DMS 273 (cell line): ENCODE results near the gene BAHD1.

Experiments
- DNase-seq: peaks from one replicate; lab custom pipeline; 2025; ENCODE audit not compliant: unreplicated experiment; lab: John Stamatoyannopoulos, UW

BAHD1 gene

DNA sequence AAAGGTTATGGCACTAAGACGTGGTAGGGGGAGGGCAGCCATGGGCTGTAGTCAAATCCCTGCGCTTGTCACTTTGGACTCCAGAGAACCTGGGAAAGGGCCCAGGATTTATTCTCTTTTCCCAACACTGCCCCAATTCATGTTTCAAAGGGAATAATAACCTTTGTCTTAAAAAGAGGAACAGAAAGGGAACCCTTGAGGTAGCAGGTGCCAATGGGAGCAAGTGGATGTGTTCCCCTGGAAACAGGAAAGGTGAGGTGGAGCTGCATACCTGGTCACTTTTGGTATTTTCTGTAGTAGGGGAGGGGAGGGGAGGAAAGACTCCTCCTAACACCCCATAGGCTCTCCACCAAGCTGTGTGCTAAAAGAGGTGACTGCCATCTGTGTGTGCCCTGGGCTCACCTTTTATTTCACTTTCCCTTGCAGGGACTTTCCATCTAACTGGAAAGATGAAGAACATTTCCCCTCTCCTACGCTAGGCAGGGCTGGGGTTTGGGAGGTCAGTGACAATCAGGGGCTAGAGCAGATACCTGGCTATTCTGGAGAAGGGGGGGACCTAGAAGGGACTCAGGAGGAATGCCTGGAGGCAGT is 23.9 kb downstream of the BAHD1 start:
- no peak for DNase-seq

DNA sequence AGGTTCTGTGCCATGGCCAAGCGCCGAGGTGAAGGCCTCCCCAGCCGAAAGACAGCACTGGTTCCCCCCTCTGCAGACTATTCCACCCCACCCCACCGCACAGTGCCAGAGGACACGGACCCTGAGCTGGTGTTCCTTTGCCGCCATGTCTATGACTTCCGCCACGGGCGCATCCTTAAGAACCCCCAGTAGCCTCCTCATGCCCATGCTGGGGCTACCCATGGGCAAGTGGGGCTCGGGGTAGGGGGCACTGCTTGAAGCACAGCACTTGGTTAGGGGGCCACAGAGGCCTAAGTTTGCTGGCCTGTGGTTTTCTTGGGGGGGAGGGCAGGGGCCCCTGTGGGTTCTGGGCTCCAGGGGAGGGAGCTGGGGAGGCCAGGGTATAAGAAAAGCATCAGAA is 25.2 kb downstream of the BAHD1 start:
- no peak for DNase-seq

DNA sequence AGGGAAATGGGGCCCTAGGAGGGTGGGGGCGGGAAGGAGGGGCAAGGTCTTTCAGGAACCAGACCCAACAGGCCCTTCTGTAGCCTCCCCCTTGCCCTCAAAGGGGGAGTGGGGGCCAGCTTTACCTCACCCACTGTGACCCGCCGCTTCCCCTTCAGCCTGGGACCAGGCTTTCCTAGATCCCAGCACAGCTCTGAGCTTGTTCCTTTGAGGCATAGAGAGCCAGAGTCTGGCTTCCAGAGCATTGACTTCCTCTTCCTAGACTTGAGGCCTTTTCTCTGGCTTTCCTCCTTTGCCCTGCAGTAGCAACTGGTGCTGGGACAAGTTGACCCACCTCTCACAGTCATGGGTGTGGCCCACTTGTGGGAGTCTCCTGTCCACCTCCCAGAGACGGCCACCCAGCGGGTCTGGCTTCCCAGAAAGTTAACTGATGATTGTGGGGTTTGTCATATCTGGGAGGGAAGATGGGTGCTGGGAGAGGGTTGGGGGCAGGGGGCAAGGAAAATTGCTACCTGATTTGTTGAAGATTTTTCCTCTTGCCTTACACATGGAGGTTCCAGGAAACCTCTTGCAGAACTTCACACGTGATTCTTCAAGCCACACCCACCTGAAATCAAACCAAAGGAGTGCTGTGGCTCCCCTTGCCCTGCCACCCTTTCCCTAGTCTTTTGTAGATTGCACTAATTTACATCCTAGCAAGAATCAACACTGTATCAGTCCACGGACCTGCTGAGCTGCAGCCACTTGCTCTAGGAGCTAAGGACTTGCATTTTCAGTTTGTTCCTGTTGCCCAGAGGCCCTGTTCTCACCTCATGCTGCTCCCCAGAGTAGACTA is 25.9 kb downstream of the BAHD1 start:
- DNase-seq, result no peak

DNA sequence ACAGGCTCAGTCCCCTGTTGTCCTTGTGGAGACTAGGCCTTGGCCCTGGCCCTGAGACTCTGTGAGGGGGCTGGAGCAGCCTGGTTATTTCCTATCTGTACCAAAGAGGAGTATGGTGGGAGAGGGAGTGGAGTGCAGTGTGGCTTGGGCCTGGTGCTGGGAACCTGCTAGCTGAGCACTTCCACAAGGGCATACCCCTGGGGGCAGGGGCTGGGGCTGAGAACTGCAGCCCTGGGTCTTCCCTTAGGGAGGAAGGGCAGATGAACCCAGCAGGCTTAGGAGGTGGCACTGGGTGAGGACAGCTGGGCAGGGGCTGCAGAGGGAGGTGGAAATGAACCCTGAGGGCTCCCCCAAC is 26.5 kb downstream of the BAHD1 start:
- DNase-seq, result no peak

DNA sequence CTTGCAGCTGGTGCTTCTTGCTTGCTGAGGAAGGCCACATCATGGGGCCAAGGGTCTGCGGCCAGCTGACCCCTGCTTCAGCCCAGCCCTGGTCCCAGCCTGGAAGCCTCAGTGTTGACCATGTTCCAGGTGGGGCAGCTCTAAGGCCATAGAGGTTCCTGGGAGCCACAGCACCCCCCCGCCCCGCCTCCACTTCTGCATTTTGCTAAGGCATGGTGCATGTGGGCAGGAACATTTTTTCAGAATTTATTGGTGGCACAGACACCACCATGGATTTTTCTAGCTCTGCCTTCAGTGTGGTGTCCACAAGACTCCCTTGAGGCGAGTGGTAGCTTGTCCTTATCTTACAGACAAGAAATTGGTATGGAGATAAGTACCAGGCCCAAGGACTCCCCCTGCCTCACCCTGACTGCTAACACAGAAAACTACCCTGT is 28.2 kb downstream of the BAHD1 start:
- DNase-seq, result no peak

DNA sequence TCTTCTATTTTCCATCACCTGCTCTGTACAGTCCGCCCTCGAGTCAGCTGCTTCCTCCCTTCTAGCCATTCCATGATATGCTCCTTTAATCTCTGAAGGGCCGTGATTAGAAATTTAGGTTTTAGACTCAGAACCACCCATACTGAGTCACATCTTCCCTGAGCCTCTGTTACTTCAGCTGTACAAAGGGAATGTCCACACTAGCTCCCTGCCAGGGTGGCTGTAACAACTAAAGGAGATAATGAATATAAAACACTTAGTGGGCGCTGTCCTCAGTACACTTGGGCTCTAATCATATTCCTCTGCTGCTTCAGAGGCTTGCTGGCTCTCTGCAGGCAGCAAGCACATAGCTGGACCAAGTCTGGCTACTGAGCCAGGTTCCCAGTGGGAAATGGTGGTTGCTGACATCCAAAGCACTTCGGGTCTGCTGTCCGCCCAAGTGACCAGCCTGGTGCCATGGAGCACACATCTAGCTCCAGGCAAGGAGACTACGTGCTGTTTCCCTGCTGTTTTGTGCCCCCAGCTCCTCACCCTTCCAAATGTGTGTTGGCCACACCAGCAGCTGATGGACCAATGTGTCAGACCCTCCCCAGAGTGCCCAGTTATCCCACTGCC is 29.1 kb downstream of the BAHD1 start:
- DNase-seq, result no peak

DNA sequence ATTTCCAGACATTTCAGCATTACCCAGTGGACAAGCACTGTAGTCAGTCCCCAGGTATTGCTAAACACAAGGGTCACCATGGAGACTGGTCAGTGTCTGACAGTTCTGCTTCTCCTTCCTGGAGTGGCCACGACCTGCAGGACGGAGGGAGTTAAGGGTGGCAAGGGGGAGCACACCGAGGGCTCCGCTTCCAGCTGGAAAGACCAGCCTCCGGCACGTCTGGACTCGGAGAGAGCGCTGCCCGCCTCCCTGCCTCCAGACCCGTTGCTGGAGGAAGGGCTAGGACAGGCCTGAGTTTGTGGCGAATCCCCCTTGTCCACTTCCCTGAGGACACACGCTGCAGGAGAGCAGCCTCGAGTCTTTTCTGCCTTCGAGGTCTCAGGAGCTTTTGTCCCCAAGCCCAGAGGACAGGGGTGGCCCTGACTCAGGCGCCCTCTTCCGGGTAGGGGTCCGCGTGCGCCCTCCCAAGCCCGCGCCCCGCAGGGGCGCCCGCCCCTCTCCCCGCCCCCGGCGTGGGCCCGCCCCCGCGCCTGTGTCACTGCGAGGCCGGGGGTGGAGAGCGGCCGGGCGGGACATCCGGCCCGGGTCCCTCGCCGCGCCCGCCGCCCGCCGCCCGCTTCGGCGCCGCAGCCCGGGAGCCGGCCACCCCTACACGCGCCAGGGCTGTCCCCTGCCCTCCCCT is 29.8 kb downstream of the BAHD1 start, which contains the start of gene CHST14:
Gene CHST14, plus strand, starts transcription at position 562 of the 682 bp plus-strand sequence. CDS start 230 bp downstream, outside the sequence.
- DNase-seq, result peak; percentile 77

DNA sequence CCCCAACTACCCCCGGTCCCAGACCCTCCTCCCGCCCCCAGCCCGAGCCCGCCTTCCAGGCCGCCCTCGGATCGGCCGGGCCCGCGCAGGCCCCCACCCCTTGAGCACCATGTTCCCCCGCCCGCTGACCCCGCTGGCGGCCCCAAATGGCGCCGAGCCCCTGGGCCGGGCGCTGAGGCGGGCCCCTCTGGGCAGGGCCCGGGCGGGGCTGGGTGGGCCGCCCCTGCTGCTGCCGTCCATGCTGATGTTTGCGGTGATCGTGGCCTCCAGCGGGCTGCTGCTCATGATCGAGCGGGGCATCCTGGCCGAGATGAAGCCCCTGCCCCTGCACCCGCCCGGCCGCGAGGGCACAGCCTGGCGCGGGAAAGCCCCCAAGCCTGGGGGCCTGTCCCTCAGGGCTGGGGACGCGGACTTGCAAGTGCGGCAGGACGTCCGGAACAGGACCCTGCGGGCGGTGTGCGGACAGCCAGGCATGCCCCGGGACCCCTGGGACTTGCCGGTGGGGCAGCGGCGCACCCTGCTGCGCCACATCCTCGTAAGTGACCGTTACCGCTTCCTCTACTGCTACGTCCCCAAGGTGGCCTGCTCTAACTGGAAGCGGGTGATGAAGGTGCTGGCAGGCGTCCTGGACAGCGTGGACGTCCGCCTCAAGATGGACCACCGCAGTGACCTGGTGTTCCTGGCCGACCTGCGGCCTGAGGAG is 30.5 kb downstream of the BAHD1 start:
- peak; percentile 53 for DNase-seq

DNA sequence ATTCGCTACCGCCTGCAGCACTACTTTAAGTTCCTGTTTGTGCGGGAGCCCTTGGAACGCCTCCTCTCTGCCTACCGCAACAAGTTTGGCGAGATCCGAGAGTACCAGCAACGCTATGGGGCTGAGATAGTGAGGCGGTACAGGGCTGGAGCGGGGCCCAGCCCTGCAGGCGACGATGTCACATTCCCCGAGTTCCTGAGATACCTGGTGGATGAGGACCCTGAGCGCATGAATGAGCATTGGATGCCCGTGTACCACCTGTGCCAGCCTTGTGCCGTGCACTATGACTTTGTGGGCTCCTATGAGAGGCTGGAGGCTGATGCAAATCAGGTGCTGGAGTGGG is 31.0 kb downstream of the BAHD1 start:
- DNase-seq, result peak; percentile 18

DNA sequence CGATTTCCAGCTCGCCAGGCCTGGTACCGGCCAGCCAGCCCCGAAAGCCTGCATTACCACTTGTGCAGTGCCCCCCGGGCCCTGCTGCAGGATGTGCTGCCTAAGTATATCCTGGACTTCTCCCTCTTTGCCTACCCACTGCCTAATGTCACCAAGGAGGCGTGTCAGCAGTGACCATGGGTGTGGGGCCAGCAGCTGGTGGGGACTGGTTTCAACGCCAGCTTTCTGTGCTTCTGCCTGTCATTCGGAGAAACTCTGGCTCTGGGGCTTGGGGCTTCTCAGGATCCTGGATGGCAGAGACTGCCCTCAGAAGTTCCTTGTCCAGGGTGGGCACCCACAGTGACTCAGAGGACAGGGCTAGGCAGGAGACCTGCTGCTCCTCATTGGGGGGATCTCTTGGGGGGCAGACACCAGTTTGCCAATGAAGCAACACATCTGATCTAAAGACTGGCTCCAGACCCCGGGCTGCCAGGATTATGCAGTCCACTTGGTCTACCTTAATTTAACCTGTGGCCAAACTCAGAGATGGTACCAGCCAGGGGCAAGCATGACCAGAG is 31.5 kb downstream of the BAHD1 start:
- DNase-seq, result no peak

DNA sequence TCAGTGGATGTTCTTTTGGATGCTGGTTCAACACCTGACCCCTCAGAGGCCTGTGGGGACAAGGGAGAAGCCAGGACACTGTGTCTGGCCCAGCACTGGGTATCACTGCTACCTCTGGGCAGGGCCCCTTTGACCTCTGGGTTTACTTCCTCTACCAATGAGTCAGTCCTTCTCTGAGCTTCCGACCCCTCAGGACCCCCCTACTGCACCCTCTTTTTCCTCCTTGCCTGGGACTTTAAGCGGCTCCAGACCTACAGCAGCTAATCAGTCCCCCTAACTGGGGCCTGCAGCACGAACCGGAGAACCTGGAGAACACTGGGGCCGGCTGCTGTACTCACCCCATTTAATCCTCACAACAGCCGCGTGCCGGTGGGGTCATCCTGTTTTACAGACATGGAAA is 33.8 kb downstream of the BAHD1 start:
- no peak for DNase-seq

DNA sequence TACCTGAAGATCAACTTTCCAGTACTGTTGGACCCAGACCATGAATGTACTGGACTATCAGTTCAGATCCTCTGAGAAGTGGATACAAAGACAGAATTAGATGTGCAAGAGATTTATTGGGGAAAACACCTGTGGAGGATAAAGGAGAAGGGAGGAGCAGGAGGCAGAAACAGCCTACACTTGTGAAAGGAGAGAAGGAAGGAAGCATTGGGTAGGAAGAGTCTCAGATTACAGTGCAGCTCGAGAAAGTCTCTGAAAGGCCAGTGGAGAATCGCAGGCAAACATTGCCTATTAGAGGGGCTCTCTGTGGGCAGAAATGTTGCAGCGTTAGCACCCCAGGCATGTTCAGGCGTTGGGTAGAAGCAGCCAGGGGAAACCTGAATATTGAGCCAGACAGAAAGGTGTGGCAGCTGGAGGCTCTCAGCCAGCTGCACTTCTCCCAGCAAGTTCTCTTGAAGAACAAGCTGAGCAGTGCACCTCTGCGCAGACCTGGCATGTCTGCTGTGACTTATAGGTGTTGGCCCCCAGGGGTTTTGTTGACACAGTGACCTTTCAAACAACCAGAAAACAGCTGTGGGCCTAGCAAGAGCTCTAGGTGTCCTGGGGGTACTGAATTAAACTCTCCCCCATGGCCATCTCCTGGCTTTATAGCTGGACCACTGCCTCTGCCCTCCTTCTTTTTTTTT is 37.0 kb downstream of the BAHD1 start:
- DNase-seq, result peak; percentile 35

DNA sequence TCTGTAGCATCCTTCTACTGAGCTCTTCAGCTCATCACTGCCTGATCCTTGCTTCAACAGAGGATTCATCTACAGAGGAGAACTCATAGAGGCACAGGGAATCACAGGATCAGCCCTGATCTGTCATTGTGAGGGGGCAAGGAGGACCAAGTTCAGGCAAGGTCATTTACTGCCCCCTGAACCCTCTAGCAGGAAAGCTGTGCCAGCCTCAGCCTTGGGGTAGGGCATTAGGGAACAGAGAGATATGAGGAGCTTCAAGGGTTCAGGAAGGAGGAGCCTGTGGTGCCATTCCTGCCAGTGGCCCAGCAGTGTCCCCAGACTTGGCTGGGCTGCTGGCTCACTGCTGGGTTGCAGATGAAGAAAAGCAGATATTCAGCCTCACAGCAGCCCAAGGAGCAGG is 38.3 kb downstream of the BAHD1 start:
- DNase-seq, result no peak

DNA sequence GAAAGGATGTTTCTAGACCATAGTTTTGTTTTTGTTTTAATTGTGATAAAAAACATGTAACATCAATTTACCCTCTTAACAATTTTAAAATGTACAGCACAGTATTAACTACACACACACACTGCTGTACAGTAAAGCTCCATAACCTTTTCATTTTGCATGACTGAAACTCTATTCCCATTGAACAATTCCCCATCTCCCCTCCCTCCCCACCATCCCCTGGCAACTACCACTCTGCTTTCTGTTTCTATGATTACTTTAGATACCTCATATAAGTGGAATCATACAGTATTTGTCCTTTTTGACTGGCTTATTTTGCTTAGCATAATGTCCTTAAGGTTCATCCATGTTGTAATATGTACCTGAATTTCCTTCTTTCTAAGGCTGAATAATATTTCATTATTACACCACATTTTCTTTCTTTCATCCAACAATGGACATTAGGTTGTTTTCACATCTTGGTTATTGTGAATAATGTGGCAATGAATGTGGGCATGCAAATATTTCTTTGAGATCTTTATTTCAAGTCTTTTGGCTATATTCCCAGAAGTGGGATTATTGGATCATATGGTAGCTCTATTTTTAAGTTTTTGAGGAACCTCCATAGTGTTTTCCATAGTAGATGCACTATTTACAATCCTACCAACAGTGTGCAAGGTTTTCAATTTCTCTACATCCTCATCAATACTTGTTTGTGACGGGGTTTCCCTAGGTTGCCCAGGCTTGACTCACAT is 40.8 kb downstream of the BAHD1 start:
- no peak for DNase-seq

DNA sequence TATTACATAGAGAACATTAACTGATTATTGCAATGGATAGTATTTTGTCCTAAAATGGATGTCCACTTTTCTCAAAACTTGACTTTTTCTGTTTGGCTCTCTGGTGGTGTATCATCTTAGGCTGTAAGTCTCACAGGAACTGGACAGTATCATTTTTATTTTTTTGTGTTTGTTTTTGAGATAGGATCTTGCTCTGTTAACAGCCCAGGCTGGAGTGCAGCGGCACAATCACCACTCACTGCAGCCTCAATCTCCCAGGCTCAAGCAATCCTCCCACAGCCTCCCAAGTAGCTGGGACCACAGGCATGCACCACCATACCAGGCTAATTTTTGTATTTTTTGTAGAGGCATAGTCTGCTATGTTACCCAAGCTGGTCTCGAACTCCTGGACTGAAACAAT is 43.2 kb downstream of the BAHD1 start:
- no peak for DNase-seq

DNA sequence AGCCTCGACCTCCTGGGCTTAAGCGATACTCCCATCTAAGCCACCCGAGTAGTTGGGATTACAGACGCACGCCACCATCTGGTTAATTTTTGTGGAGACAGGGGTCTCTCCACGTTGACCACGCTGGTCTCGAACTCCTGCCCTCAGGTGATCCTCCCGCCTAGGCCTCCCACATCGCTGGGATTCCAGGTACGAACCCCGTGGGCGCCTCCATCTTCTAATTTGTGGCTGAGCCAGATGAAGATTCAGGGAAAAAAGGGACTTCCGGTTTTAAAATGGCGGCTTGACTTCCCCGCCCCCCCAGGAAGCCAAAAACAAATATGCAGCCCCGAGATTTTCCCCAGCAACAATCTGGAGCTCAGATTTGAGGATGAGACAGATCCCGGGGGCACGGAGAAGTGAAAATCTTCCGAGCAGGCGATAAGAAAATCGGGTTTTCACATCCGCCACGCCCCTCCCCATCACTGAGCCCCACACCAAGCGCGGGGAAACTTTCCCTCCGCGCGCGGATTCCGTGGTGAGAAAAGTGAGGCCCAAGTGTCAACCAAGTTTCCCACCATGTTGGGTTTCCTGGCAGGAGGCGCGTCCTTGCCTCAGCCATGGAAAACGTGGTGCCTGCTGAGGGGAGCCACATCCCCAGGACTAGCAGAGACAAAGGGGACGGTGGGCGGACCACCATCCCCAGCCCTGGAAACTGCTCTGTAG is 45.5 kb downstream of the BAHD1 start:
- DNase-seq, result no peak

DNA sequence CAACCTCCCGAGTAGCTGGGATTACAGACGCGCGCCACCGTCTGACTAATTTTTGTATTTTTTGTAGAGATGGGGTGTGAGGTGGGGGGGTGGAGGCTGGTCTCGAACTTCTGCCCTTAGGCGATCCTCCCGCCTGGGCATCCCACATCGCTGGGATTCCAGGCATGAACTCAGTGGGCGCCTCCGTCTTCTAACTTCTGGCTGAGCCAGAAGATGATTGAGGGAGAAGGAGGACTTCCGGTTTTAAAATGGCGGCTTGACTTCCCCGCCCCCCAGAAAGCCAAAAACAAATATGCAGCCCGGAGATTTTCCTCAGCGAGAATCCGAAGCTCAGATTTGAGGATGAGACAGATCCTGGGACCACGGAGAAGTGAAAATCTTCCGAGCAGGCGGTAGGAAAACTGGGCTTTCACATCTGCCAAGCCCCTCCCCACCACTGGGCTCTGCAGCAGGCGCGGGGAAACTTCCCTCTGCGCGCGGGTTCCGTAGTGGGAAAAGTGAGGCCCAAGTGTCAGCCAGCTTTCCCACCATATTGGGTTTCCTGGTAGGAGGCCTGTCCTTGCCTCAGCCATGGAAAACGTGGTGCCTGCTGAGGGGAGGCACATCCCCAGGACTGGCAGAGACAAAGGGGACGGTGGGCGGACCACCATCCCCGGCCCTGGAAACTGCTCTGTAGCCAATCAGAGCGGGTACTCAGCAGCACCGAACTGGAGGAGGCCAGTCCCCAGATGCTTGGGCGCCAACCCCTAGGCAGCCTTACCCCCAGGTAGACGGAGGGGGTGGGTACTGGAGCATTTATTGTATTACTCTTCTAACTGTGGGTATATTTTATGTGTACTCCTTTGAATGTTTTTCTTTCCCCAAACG is 47.3 kb downstream of the BAHD1 start:
- no peak for DNase-seq
